ENCODE data around the gene GUCA2A.

Gene GUCA2A

DNA sequence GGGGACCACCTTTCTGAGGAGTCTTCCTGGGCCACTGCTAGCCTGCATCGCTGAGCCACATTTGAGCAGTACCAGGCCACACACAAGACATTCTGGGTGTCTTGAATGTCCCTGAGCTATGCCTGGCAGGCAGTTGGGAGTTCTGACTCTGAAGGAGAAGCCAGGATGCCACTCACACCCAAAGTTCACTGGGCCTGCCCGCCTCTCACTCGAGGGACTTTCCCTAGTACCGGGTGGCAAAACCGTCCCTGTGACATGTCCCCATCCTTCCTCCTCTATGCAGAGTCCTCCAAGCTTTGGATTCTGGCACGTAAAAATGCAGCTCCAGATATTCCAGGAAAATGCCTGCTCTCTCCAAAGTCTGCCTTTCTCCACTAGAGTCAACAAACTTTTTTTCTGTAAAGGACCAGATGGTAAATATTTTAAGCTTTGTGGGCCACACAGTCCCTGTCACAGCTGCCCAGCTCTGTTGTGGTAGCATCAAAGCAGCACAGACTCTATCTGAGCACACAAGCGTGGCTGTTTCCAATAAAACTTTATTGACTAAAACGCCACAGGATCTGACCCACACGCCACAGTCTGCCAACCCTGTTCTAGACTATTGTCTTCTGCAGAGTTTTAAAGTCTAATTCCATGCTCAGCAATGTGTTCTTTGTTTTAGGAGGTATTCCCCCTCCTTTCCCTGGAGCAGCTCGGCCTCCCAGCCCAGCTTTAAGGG lies 30.6 kb downstream of the GUCA2A start:
- no peaks in the 10 kb centered on the region for H3K36me3 ChIP-seq (ENCODE audit: control insufficient read depth in 2 of 2, insufficient read depth in 1 of 2, low read length in 2 of 2)
- no peaks in the 10 kb centered on the region for H3K9me3 ChIP-seq (ENCODE audit: control insufficient read depth, insufficient read depth, low read depth, low read length)
- no peak for TF ChIP-seq ZFP37 (tag by site-specific recombination; IDR thresholded peaks at IDR 0.05)
- no peak for TF ChIP-seq ZBTB1 (tag by site-specific recombination; IDR thresholded peaks at IDR 0.05)
- TF ChIP-seq BCL11A (tag by site-specific recombination; IDR thresholded peaks at IDR 0.05; ENCODE audit: low read depth), result no peak
- TF ChIP-seq ZNF514 (tag by site-specific recombination; IDR thresholded peaks at IDR 0.05), result no peak
- TF ChIP-seq ZNF174 (tag by site-specific recombination; IDR thresholded peaks at IDR 0.05), result no peak
- TF ChIP-seq ZNF664 (tag by site-specific recombination; IDR thresholded peaks at IDR 0.05), result no peak
- TF ChIP-seq MEIS1 (CRISPR knock-in tag; IDR thresholded peaks at IDR 0.05; ENCODE audit: borderline replicate concordance), result no peak
- TF ChIP-seq ZNF629 (tag by site-specific recombination; IDR thresholded peaks at IDR 0.05), result no peak
- no peak for TF ChIP-seq TCF7L2 (IDR thresholded peaks at IDR 0.05; ENCODE audit: borderline replicate concordance, low read depth, low read length)
- no peak for TF ChIP-seq ZNF510 (tag by site-specific recombination; IDR thresholded peaks at IDR 0.05; ENCODE audit: insufficient replicate concordance)
- H3K27ac ChIP-seq (ENCODE audit: extremely low read depth, low read depth, low read length), result no peak overlapping the region
- H3K4me1 ChIP-seq (ENCODE audit: control insufficient read depth, insufficient read depth, low read length), result no peaks in the 10 kb centered on the region
- no peak overlapping the region for H3K4me3 ChIP-seq (ENCODE audit: low read depth, low read length)
- ChIA-PET POLR2A (no interaction called here), CTCF (interaction anchor here (0.7 kb wide), 2 partner anchors 158 to 600 kb away, joined by 3 read pairs; no protein-coding TSS in a partner anchor)

DNA sequence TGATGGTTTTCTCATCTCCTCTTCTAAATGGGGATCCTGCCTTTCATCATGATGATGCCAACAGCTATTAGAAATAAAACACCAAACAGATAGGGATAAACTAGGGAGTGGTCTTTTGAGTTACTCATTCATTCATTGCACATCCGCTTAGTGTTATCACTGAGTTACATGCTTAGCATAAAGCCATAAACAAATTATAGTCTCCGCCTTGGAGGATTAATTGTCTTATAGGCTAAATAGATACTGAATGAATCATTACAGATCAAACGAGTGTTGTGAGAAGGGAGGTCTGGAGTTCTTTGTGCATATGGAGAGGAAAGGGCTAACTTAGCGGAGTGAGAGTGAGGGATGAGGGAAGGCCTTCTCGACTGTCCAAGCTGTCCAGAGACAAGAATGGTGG lies 31.2 kb downstream of the GUCA2A start:
- ChIA-PET CTCF (interaction anchor here (2.0 kb wide), 1 partner anchor 13 kb away, joined by 5 read pairs; no protein-coding TSS in a partner anchor), POLR2A (no interaction called here)
- TF ChIP-seq ZNF133 (tag by site-specific recombination; IDR thresholded peaks at IDR 0.05) (no peak), ZNF501 (tag by site-specific recombination; IDR thresholded peaks at IDR 0.05) (no peak), OVOL3 (tag by site-specific recombination; IDR thresholded peaks at IDR 0.05) (no peak), GLI2 (tag by site-specific recombination; IDR thresholded peaks at IDR 0.05; ENCODE audit: borderline replicate concordance, low read depth) (no peak), ZNF335 (tag by site-specific recombination; conservative IDR thresholded peaks at IDR 0.05) (no peak), ZNF391 (tag by site-specific recombination; IDR thresholded peaks at IDR 0.05; ENCODE audit: borderline replicate concordance, low read depth) (no peak), ZNF423 (tag by site-specific recombination; IDR thresholded peaks at IDR 0.05) (no peak), ZFP41 (tag by site-specific recombination; IDR thresholded peaks at IDR 0.05; ENCODE audit: borderline replicate concordance) (no peak), ZFP3 (tag by site-specific recombination; IDR thresholded peaks at IDR 0.05; ENCODE audit: low read depth) (no peak), ZNF521 (tag by site-specific recombination; IDR thresholded peaks at IDR 0.05) (no peak), ZNF514 (tag by site-specific recombination; IDR thresholded peaks at IDR 0.05) (no peak), MYNN (tag by site-specific recombination; IDR thresholded peaks at IDR 0.05; ENCODE audit: borderline replicate concordance) (no peak), ZNF792 (tag by site-specific recombination; IDR thresholded peaks at IDR 0.05) (no peak), KLF8 (tag by site-specific recombination; IDR thresholded peaks at IDR 0.05) (no peak), YY2 (tag by site-specific recombination; IDR thresholded peaks at IDR 0.05) (no peak)
- TF ChIP-seq, protein P1, sequence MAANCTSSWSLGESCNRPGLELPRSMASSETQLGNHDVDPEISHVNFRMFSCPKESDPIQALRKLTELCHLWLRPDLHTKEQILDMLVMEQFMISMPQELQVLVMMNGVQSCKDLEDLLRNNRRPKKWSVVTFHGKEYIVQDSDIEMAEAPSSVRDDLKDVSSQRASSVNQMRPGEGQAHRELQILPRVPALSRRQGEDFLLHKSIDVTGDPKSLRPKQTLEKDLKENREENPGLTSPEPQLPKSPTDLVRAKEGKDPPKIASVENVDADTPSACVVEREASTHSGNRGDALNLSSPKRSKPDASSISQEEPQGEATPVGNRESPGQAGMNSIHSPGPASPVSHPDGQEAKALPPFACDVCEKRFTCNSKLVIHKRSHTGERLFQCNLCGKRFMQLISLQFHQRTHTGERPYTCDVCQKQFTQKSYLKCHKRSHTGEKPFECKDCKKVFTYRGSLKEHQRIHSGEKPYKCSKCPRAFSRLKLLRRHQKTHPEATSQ (tag by site-specific recombination; IDR thresholded peaks at IDR 0.05), result no peak
- TF ChIP-seq, protein P2, sequence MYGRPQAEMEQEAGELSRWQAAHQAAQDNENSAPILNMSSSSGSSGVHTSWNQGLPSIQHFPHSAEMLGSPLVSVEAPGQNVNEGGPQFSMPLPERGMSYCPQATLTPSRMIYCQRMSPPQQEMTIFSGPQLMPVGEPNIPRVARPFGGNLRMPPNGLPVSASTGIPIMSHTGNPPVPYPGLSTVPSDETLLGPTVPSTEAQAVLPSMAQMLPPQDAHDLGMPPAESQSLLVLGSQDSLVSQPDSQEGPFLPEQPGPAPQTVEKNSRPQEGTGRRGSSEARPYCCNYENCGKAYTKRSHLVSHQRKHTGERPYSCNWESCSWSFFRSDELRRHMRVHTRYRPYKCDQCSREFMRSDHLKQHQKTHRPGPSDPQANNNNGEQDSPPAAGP (tag by site-specific recombination; IDR thresholded peaks at IDR 0.05), result no peak
- TF ChIP-seq, protein P3, sequence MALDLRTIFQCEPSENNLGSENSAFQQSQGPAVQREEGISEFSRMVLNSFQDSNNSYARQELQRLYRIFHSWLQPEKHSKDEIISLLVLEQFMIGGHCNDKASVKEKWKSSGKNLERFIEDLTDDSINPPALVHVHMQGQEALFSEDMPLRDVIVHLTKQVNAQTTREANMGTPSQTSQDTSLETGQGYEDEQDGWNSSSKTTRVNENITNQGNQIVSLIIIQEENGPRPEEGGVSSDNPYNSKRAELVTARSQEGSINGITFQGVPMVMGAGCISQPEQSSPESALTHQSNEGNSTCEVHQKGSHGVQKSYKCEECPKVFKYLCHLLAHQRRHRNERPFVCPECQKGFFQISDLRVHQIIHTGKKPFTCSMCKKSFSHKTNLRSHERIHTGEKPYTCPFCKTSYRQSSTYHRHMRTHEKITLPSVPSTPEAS (tag by site-specific recombination; IDR thresholded peaks at IDR 0.05), result no peak
- no peaks in the 10 kb centered on the region for H3K36me3 ChIP-seq (ENCODE audit: control insufficient read depth in 2 of 2, insufficient read depth in 1 of 2, low read length in 2 of 2)
- no peak overlapping the region for H3K27ac ChIP-seq (ENCODE audit: extremely low read depth, low read depth, low read length)
- no peaks in the 10 kb centered on the region for H3K9me3 ChIP-seq (ENCODE audit: control insufficient read depth, insufficient read depth, low read depth, low read length)
- no peaks in the 10 kb centered on the region for H3K4me1 ChIP-seq (ENCODE audit: control insufficient read depth, insufficient read depth, low read length)
- no peak overlapping the region for H3K4me3 ChIP-seq (ENCODE audit: low read depth, low read length)

Measured in HEK293 (cell line).